DOHH2 (cell line): ENCODE measurements around the gene C1orf53.

ENCODE experiments used
- EZH2phosphoT487 ChIP-seq: fragments of 200-600 bp; sonication (generic); IDR thresholded peaks from 2 replicates; pipeline ENCODE4 v1.6.1; 2017; ENCODE audit warnings: borderline replicate concordance, mild to moderate bottlenecking, antibody characterized with exemption, low read length, moderate library complexity, mixed read lengths
- TF ChIP-seq, protein P1 (sequence below): fragments of 200-600 bp; sonication (generic); IDR thresholded peaks from one replicate; pipeline ENCODE4 v1.5.1; 2014; ENCODE audit warnings: antibody characterized with exemption, mild to moderate bottlenecking, low read depth, low read length; ENCODE audit not compliant: poor library complexity, severe bottlenecking

DNA sequence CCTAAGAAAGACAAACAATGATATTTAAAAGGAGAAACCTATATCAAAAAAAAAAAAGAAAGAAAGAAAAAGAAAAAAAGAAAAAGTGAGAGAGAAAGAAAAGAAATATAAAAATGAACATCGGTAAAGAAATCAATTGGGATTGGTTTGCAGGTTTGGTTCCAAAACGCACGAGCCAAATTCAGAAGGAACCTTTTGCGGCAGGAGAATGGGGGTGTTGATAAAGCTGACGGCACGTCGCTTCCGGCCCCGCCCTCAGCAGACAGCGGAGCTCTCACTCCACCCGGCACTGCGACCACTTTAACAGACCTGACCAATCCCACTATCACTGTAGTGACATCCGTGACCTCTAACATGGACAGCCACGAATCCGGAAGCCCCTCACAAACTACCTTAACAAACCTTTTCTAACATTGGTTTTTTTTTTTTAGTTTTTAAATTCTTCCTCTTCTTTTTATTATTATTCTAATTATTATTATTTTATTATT, 26.5 kb downstream of the C1orf53 start:
- TF ChIP-seq, protein P1, sequence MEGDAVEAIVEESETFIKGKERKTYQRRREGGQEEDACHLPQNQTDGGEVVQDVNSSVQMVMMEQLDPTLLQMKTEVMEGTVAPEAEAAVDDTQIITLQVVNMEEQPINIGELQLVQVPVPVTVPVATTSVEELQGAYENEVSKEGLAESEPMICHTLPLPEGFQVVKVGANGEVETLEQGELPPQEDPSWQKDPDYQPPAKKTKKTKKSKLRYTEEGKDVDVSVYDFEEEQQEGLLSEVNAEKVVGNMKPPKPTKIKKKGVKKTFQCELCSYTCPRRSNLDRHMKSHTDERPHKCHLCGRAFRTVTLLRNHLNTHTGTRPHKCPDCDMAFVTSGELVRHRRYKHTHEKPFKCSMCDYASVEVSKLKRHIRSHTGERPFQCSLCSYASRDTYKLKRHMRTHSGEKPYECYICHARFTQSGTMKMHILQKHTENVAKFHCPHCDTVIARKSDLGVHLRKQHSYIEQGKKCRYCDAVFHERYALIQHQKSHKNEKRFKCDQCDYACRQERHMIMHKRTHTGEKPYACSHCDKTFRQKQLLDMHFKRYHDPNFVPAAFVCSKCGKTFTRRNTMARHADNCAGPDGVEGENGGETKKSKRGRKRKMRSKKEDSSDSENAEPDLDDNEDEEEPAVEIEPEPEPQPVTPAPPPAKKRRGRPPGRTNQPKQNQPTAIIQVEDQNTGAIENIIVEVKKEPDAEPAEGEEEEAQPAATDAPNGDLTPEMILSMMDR: no peak
- TF ChIP-seq EZH2phosphoT487: no peak
